CD4-positive, CD25-positive, alpha-beta regulatory T cell (primary cell): ENCODE measurements around the gene CRTC1. TPM values are rescaled to one million over a fixed set of nuclear protein-coding genes. Genes with fewer than 3 reads are reported as not detected.
A peak's percentile ranks its signal among the peaks of the same experiment; 100 is the strongest.
"Not testable (repeated sequence)": the region's sequence is repeated elsewhere in the genome, so short reads cannot be mapped to it uniquely, and the experiment has no call there.

ENCODE experiments used
- ATAC-seq, 2 donors: fragments of 150-1000 bp; cut with Tn5 transposase; one replicate each; pipeline ENCODE4 v1.10.0; 2021; ENCODE audit warnings: low read depth in 2 of 2, moderate number of reproducible peaks in 2 of 2, moderate library complexity in 1 of 2
- DNase-seq, 3 donors: peaks; one replicate each; pipeline versions ENCODE4 v3.0.0 to v3.0.0-alpha.2; 2012 to 2022; ENCODE audit warnings: mixed read lengths in 1 of 3
- H3K27ac ChIP-seq: one replicate; pipeline ENCODE4 v1.7.0; 2013; ENCODE audit warnings: mild to moderate bottlenecking, low read length; ENCODE audit not compliant: insufficient read depth, poor library complexity, severe bottlenecking
- H3K27me3 ChIP-seq: one replicate; pipeline ENCODE4 v1.7.0; 2013; ENCODE audit warnings: low read length; ENCODE audit not compliant: control insufficient read depth, insufficient read depth
- H3K36me3 ChIP-seq: one replicate; pipeline ENCODE4 v1.7.0; 2013; ENCODE audit warnings: mild to moderate bottlenecking, low read length, moderate library complexity; ENCODE audit not compliant: control insufficient read depth, insufficient read depth
- H3K4me1 ChIP-seq: 2 replicates; pipeline ENCODE4 v1.7.0; 2013; ENCODE audit warnings: mild to moderate bottlenecking, low read length; ENCODE audit not compliant: insufficient read depth, control insufficient read depth, poor library complexity, severe bottlenecking
- H3K4me3 ChIP-seq: one replicate; pipeline ENCODE4 v1.7.0; 2013; ENCODE audit warnings: low read depth, mild to moderate bottlenecking, low read length, moderate library complexity
- H3K9me3 ChIP-seq, 2 experiments: 1 replicate in 1 of 2; 2 replicates in 1 of 2; pipeline ENCODE4 v1.7.0; 2013; ENCODE audit warnings: low read length in 2 of 2, mild to moderate bottlenecking in 1 of 2, moderate library complexity in 1 of 2; ENCODE audit not compliant: control insufficient read depth in 2 of 2
- H3K27ac Mint-ChIP-seq, 3 donors: one replicate each; pipeline ENCODE4 v1.8.0; 2020 to 2022; ENCODE audit warnings: mild to moderate bottlenecking in 3 of 3, mixed read lengths in 3 of 3, moderate library complexity in 2 of 3
- H3K27me3 Mint-ChIP-seq: one replicate; pipeline ENCODE4 v1.8.0; 2022; ENCODE audit warnings: mild to moderate bottlenecking, mixed read lengths
- H3K36me3 Mint-ChIP-seq: one replicate; pipeline ENCODE4 v1.8.0; 2020; ENCODE audit warnings: mixed read lengths
- H3K4me1 Mint-ChIP-seq, 4 donors: one replicate each; pipeline ENCODE4 v1.8.0; 2020 to 2022; ENCODE audit warnings: mixed read lengths in 4 of 4, mild to moderate bottlenecking in 1 of 4
- H3K4me3 Mint-ChIP-seq, 4 donors: one replicate each; pipeline ENCODE4 v1.8.0; 2020 to 2022; ENCODE audit warnings: mild to moderate bottlenecking in 4 of 4, mixed read lengths in 4 of 4, moderate library complexity in 3 of 4
- H3K9me3 Mint-ChIP-seq, 7 donors: one replicate each; pipeline ENCODE4 v1.8.0; 2020 to 2022; ENCODE audit warnings: mixed read lengths in 7 of 7, mild to moderate bottlenecking in 3 of 7, moderate library complexity in 2 of 7
- polyA plus RNA-seq, 4 donors: library from polyadenylated mRNA; unstranded; fragments of 300-500 nt; fragmentation: Illumina TruSeq; gene quantifications; one replicate each; pipeline ENCODE4 v1.2.3, GENCODE V29; 2021
- total RNA-seq: library from RNA; stranded (reverse); gene quantifications from one replicate; pipeline ENCODE4 v1.2.3, GENCODE V29; 2022

Gene CRTC1
- total and polyA plus RNA-seq, 5 donors from 2014 or later: 0.47 to 20.2 (median 1.1) TPM

- Mint-ChIP-seq H3K27ac (no peak overlapping the region), H3K4me3 (no peak overlapping the region), H3K9me3 (no peaks in the 10 kb centered on the region), H3K27me3 (no peaks in the 10 kb centered on the region), H3K36me3 (peaks cover 11% of the 10 kb centered on the region), H3K4me1 (peaks cover 0 to 4% (median 2%) of the 10 kb centered on the region in 4 donors)
- Histone ChIP-seq H3K4me3 (no peak overlapping the region), H3K27me3 (no peaks in the 10 kb centered on the region), H3K4me1 (no peaks in the 10 kb centered on the region), H3K27ac (no peak overlapping the region), H3K9me3 (no peaks in the 10 kb centered on the region), H3K36me3 (peaks cover 14% of the 10 kb centered on the region)
- DNase-seq (peak in 1 of 3 donors; percentile 18), ATAC-seq (no peak)
These were observed 10.7 kb upstream of the CRTC1 start for GRCh38 chr19:18672606-18673337.

GRCh38 chr19:18674616-18675015 is 8.9 kb upstream of the CRTC1 start:
- H3K4me3 ChIP-seq: no peak overlapping the region
- no peaks in the 10 kb centered on the region for H3K27me3 Mint-ChIP-seq
- no peaks in the 10 kb centered on the region for H3K9me3 ChIP-seq
- ATAC-seq: no peak
- H3K9me3 Mint-ChIP-seq: no peaks in the 10 kb centered on the region
- peaks cover 0 to 4% (median 2%) of the 10 kb centered on the region in 4 donors for H3K4me1 Mint-ChIP-seq
- no peak overlapping the region for H3K27ac ChIP-seq
- no peak overlapping the region for H3K27ac Mint-ChIP-seq
- DNase-seq: no peak
- no peaks in the 10 kb centered on the region for H3K27me3 ChIP-seq
- no peaks in the 10 kb centered on the region for H3K4me1 ChIP-seq
- H3K36me3 Mint-ChIP-seq: peaks cover 7% of the 10 kb centered on the region
- no peak overlapping the region for H3K4me3 Mint-ChIP-seq
- peaks cover 2% of the 10 kb centered on the region for H3K36me3 ChIP-seq

GRCh38 chr19:18675779-18676178 is 7.7 kb upstream of the CRTC1 start:
- H3K36me3 ChIP-seq: no peaks in the 10 kb centered on the region
- Mint-ChIP-seq H3K4me1 (peaks cover 0 to 2% (median 0%) of the 10 kb centered on the region in 4 donors), H3K36me3 (no peaks in the 10 kb centered on the region), H3K27ac (no peak overlapping the region), H3K4me3 (no peak overlapping the region), H3K27me3 (no peaks in the 10 kb centered on the region), H3K9me3 (no peaks in the 10 kb centered on the region)
- no peaks in the 10 kb centered on the region for H3K4me1 ChIP-seq
- DNase-seq: peak in 2 of 3 donors; percentile 17 to 32
- no peak for ATAC-seq
- no peaks in the 10 kb centered on the region for H3K27me3 ChIP-seq
- H3K4me3 ChIP-seq: no peak overlapping the region
- H3K27ac ChIP-seq: no peak overlapping the region
- no peaks in the 10 kb centered on the region for H3K9me3 ChIP-seq

GRCh38 chr19:18676692-18677091 is 6.8 kb upstream of the CRTC1 start:
- no peak for DNase-seq
- Mint-ChIP-seq H3K4me1 (peaks cover 0 to 2% (median 0%) of the 10 kb centered on the region in 4 donors), H3K27me3 (no peaks in the 10 kb centered on the region), H3K9me3 (no peaks in the 10 kb centered on the region), H3K36me3 (no peaks in the 10 kb centered on the region), H3K27ac (no peak overlapping the region), H3K4me3 (no peak overlapping the region)
- Histone ChIP-seq H3K27ac (no peak overlapping the region), H3K27me3 (no peaks in the 10 kb centered on the region), H3K36me3 (no peaks in the 10 kb centered on the region), H3K4me1 (no peaks in the 10 kb centered on the region), H3K4me3 (no peak overlapping the region), H3K9me3 (no peaks in the 10 kb centered on the region)
- ATAC-seq: no peak

- Histone ChIP-seq H3K9me3 (no peaks in the 10 kb centered on the region), H3K27ac (no peak overlapping the region), H3K27me3 (no peaks in the 10 kb centered on the region), H3K4me1 (no peaks in the 10 kb centered on the region), H3K4me3 (no peak overlapping the region), H3K36me3 (no peaks in the 10 kb centered on the region)
- DNase-seq (no peak), ATAC-seq (no peak)
- Mint-ChIP-seq H3K27ac (no peak overlapping the region), H3K4me3 (no peak overlapping the region), H3K4me1 (peaks cover 0 to 5% (median 1%) of the 10 kb centered on the region in 4 donors), H3K27me3 (no peaks in the 10 kb centered on the region), H3K9me3 (no peaks in the 10 kb centered on the region), H3K36me3 (no peaks in the 10 kb centered on the region)
These were observed 6.3 kb upstream of the CRTC1 start for GRCh38 chr19:18677156-18677555.

- not testable (repeated sequence) for H3K27me3 ChIP-seq, H3K36me3 Mint-ChIP-seq, DNase-seq, H3K27ac ChIP-seq, ATAC-seq, H3K4me3 Mint-ChIP-seq, H3K9me3 ChIP-seq, H3K4me3 ChIP-seq, H3K36me3 ChIP-seq, H3K27ac Mint-ChIP-seq, H3K9me3 Mint-ChIP-seq, H3K27me3 Mint-ChIP-seq
- peaks cover 16% of the 10 kb centered on the region for H3K4me1 ChIP-seq
- H3K4me1 Mint-ChIP-seq: peaks cover 0 to 23% (median 7%) of the 10 kb centered on the region in 4 donors
These were observed 3.3 kb upstream of the CRTC1 start for GRCh38 chr19:18680148-18680547.

GRCh38 chr19:18682807-18683108 is 722 bp upstream of the CRTC1 start:
- Mint-ChIP-seq H3K4me3 (peak overlapping the region; percentile 74 to 84 (median 80)), H3K36me3 (peaks cover 7% of the 10 kb centered on the region), H3K4me1 (peaks cover 0 to 43% (median 16%) of the 10 kb centered on the region in 4 donors), H3K27ac (peak overlapping the region; percentile 63 to 87 (median 71)), H3K9me3 (no peaks in the 10 kb centered on the region), H3K27me3 (no peaks in the 10 kb centered on the region)
- no peak for ATAC-seq
- H3K27ac ChIP-seq: no peak overlapping the region
- no peaks in the 10 kb centered on the region for H3K9me3 ChIP-seq
- H3K4me1 ChIP-seq: peaks cover 23% of the 10 kb centered on the region
- DNase-seq: no peak
- H3K27me3 ChIP-seq: no peaks in the 10 kb centered on the region
- no peaks in the 10 kb centered on the region for H3K36me3 ChIP-seq
- peak overlapping the region; percentile 73 for H3K4me3 ChIP-seq
